Fibroblast of pulmonary artery (primary cell): ENCODE data around the gene SLC25A34.
A peak's percentile ranks its signal among the peaks of the same experiment; 100 is the strongest.

Source experiments
- DNase-seq: peaks from one replicate; pipeline ENCODE4 v3.0.0-alpha.2; 2010; ENCODE audit warnings: low read depth
- H3K4me3 ChIP-seq: replicated peaks from 2 replicates; pipeline ENCODE4 v1.5.1; 2011; ENCODE audit warnings: low read depth, mild to moderate bottlenecking, control low read depth, low read length, moderate library complexity
- CTCF ChIP-seq: IDR thresholded peaks from 2 replicates; pipeline ENCODE4 v1.5.1; 2011; ENCODE audit warnings: mild to moderate bottlenecking, control low read depth, low read length, inconsistent platforms; ENCODE audit errors: missing control alignments

Gene SLC25A34

GRCh38 chr1:15757016-15757543 lies 21.0 kb downstream of the SLC25A34 start:
- no peak overlapping the region for H3K4me3 ChIP-seq
- DNase-seq = no peak
- no peak for TF ChIP-seq CTCF

- no peak for TF ChIP-seq CTCF
- DNase-seq = peak; percentile 45
- H3K4me3 ChIP-seq = peak overlapping the region; percentile 72
Observed at GRCh38 chr1:15757575-15758342, 21.7 kb downstream of the SLC25A34 start.

GRCh38 chr1:15758343-15758931 lies 22.4 kb downstream of the SLC25A34 start, which contains the start of gene FBLIM1:
Gene FBLIM1 (plus strand): TSS chr1:15758795. CDS start chr1:15764984, 6,189 bp downstream.
- peak within 1 kb of the TSS; percentile 72 for H3K4me3 ChIP-seq
- DNase-seq = peak; percentile 33
- no peak for TF ChIP-seq CTCF

DNA sequence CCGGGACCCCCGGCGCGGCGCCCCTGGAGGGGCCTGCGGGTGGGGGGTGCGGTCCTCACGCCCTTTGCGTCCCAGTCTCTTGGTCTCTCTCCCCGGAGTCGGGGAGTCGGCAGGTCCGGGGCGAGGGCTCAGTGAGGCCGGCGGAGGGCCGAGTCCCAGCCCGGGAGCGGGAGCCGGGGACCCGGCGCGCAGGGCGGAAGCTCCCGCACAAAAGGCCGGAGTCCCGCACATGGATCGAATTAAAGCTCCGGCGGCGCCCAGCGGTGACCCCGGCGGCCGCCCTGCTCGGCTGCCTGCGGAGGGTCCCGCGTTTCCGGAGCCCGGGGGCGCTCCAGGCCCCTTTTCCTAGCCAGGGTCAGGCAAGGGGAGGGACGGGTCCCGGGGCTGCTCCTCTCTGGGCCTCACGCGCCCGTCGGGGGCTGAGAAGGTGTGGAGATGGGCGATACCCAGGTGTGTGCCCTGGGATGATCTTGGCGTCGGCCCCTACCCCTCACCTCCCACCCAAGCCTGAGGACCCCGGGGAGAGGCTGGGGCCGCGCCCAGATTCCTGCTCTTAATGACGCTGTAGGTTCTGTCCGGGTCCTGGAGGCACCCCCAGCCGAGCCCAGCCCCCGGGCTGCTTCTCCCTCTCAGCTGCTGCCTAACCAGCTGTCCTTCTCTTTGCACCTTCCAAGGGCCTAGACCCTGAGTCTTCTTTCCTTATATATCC lies 23.0 kb downstream of the SLC25A34 start:
- no peak for DNase-seq
- TF ChIP-seq CTCF = no peak
- peak overlapping the region; percentile 72 for H3K4me3 ChIP-seq

DNA sequence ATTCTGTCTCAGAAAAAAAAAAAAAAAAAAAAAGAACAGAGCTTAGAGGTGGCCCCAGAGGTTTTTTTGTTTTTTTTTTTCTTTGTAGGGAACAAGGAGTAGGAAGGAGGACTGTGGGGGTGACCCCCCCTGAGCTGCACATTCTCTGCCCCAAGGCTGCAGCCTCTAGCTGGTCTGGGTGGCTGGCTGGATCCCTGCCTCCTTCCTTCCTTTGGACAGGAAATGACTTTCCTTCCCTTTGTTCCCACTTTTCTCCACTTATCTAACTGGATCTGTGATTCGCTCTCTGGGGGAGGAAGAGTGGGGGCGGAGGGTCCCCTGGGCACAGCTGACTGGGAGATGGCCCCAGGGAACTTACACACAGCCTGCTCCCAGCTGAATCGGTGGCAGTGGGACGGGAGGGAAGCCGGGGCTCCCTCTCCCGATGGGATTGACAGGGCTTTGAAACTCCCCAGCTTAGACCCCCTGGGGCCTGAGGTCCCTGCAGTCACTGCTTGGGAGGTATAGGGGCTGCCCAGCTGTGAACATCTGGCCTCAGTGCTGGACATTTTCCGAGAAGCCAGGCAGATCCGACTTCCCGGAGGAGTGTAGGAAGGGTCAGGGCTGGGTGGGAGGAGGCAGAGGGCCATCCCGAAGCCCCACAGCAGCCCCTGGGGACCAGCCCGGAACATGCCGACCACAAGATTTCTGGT lies 24.6 kb downstream of the SLC25A34 start:
- peak; percentile 94 for DNase-seq
- TF ChIP-seq CTCF = no peak
- H3K4me3 ChIP-seq = peak overlapping the region; percentile 72

- no peak for TF ChIP-seq CTCF
- H3K4me3 ChIP-seq = peak overlapping the region; percentile 72
- DNase-seq = no peak
Observed at GRCh38 chr1:15761366-15762128, 25.5 kb downstream of the SLC25A34 start.
